H9 (cell line): ENCODE data around the gene ELFN2. TPM values are rescaled to one million over a fixed set of nuclear protein-coding genes. Genes with fewer than 3 reads are reported as not detected.

Experiments
- DNase-seq: peaks from one replicate; pipeline ENCODE4 v3.0.0-alpha.2; 2017
- H2AFZ ChIP-seq: one replicate; pipeline ENCODE4 v1.6.1; 2013; ENCODE audit warnings: mild to moderate bottlenecking, low read length, control low read depth, moderate library complexity
- H2AK5ac ChIP-seq: 2 replicates; pipeline ENCODE4 v1.6.1; 2013; ENCODE audit warnings: low read length, control low read depth, mixed read lengths; ENCODE audit not compliant: insufficient read length
- H2BK120ac ChIP-seq: one replicate; pipeline ENCODE4 v1.6.1; 2013; ENCODE audit warnings: low read depth, mild to moderate bottlenecking, low read length, control low read depth, inconsistent platforms; ENCODE audit not compliant: poor library complexity, severe bottlenecking
- H2BK12ac ChIP-seq: 2 replicates; pipeline ENCODE4 v1.6.1; 2013; ENCODE audit warnings: low read length, control low read depth, mixed read lengths, low read depth; ENCODE audit not compliant: insufficient read length
- H2BK15ac ChIP-seq: 2 replicates; pipeline ENCODE4 v1.6.1; 2013; ENCODE audit warnings: low read depth, low read length, control low read depth
- H2BK20ac ChIP-seq: one replicate; pipeline ENCODE4 v1.6.1; 2013; ENCODE audit warnings: low read depth, mild to moderate bottlenecking, low read length, control low read depth, inconsistent platforms; ENCODE audit not compliant: poor library complexity, severe bottlenecking
- H2BK5ac ChIP-seq: 2 replicates; pipeline ENCODE4 v1.6.1; 2013; ENCODE audit warnings: low read length, control low read depth, mixed read lengths; ENCODE audit not compliant: insufficient read length
- H3K14ac ChIP-seq: 2 replicates; pipeline ENCODE4 v1.6.1; 2013; ENCODE audit warnings: low read length, control low read depth; ENCODE audit not compliant: insufficient read depth
- H3K18ac ChIP-seq: 2 replicates; pipeline ENCODE4 v1.6.1; 2013; ENCODE audit warnings: low read depth, mild to moderate bottlenecking, mixed read lengths, low read length, control low read depth; ENCODE audit not compliant: insufficient read length
- H3K23ac ChIP-seq: 2 replicates; pipeline ENCODE4 v1.6.1; 2013; ENCODE audit warnings: low read length, control low read depth, mixed read lengths, low read depth; ENCODE audit not compliant: insufficient read length
- H3K23me2 ChIP-seq: 2 replicates; pipeline ENCODE4 v1.6.1; 2013; ENCODE audit warnings: low read depth, mild to moderate bottlenecking, mixed read lengths, low read length, control low read depth; ENCODE audit not compliant: insufficient read length, poor library complexity, severe bottlenecking
- H3K27ac ChIP-seq: 2 replicates; pipeline ENCODE4 v1.5.1; 2013; ENCODE audit warnings: low read length, control low read depth, mixed read lengths, low read depth; ENCODE audit not compliant: insufficient read length
- H3K27me3 ChIP-seq: 2 replicates; pipeline ENCODE4 v1.6.1; 2013; ENCODE audit warnings: low read length, control low read depth, inconsistent platforms; ENCODE audit not compliant: insufficient read depth
- H3K4ac ChIP-seq: 2 replicates; pipeline ENCODE4 v1.6.1; 2013; ENCODE audit warnings: low read depth, mild to moderate bottlenecking, control low read depth, inconsistent platforms, low read length, moderate library complexity
- H3K4me1 ChIP-seq: 2 replicates; pipeline ENCODE4 v1.6.1; 2013; ENCODE audit warnings: low read length, control low read depth, inconsistent platforms; ENCODE audit not compliant: insufficient read depth
- H3K4me2 ChIP-seq: 2 replicates; pipeline ENCODE4 v1.6.1; 2013; ENCODE audit warnings: low read length, control low read depth, mixed read lengths; ENCODE audit not compliant: insufficient read length, insufficient read depth
- H3K56ac ChIP-seq: 2 replicates; pipeline ENCODE4 v1.6.1; 2013; ENCODE audit warnings: low read depth, mild to moderate bottlenecking, mixed read lengths, low read length, control low read depth; ENCODE audit not compliant: insufficient read length
- H3K79me1 ChIP-seq: 2 replicates; pipeline ENCODE4 v1.6.1; 2013; ENCODE audit warnings: low read depth, mild to moderate bottlenecking, moderate library complexity, low read length, control low read depth, inconsistent platforms; ENCODE audit not compliant: insufficient read depth, poor library complexity, severe bottlenecking
- H3K79me2 ChIP-seq: 2 replicates; pipeline ENCODE4 v1.6.1; 2013; ENCODE audit warnings: low read length, control low read depth, inconsistent platforms; ENCODE audit not compliant: insufficient read depth
- H3K9ac ChIP-seq: 2 replicates; pipeline ENCODE4 v1.6.1; 2013; ENCODE audit warnings: low read length, control low read depth, mixed read lengths; ENCODE audit not compliant: insufficient read length; ENCODE audit errors: extremely low read depth
- H3K9me3 ChIP-seq: one replicate; pipeline ENCODE4 v1.6.1; 2013; ENCODE audit warnings: low read depth, low read length, inconsistent platforms; ENCODE audit not compliant: control insufficient read depth
- H3T11ph ChIP-seq: one replicate; pipeline ENCODE4 v1.6.1; 2013; ENCODE audit warnings: mild to moderate bottlenecking, low read length, control low read depth, inconsistent platforms
- H4K20me1 ChIP-seq: one replicate; pipeline ENCODE4 v1.6.1; 2013; ENCODE audit not compliant: control insufficient read depth, insufficient read length, insufficient read depth
- H4K5ac ChIP-seq: 2 replicates; pipeline ENCODE4 v1.6.1; 2013; ENCODE audit warnings: low read depth, mild to moderate bottlenecking, mixed read lengths, low read length, control low read depth; ENCODE audit not compliant: insufficient read length
- H4K8ac ChIP-seq: replicated peaks from 2 replicates; pipeline ENCODE4 v1.6.1; 2013; ENCODE audit warnings: low read length, control low read depth, mixed read lengths, low read depth; ENCODE audit not compliant: insufficient read length
- H4K91ac ChIP-seq: 2 replicates; pipeline ENCODE4 v1.6.1; 2013; ENCODE audit warnings: low read depth, mild to moderate bottlenecking, moderate library complexity, mixed read lengths, low read length, control low read depth; ENCODE audit not compliant: insufficient read length
- H3K27ac Mint-ChIP-seq, 3 experiments: 2 replicates in 2 of 3; 3 replicates in 1 of 3; pipeline ENCODE4 v1.8.0; 2020 to 2021; ENCODE audit warnings: mixed read lengths in 3 of 3, mild to moderate bottlenecking in 1 of 3, moderate library complexity in 1 of 3
- H3K27me3 Mint-ChIP-seq: 2 replicates; pipeline ENCODE4 v1.8.0; 2021; ENCODE audit warnings: low read depth, mild to moderate bottlenecking, moderate library complexity, mixed read lengths
- H3K36me3 Mint-ChIP-seq, 3 experiments: 2 replicates in 2 of 3; 3 replicates in 1 of 3; pipeline ENCODE4 v1.8.0; 2020 to 2021; ENCODE audit warnings: low read depth in 3 of 3, mixed read lengths in 3 of 3; ENCODE audit not compliant: insufficient read depth in 1 of 3
- H3K4me1 Mint-ChIP-seq, 2 experiments: 2 replicates each; pipeline ENCODE4 v1.8.0; 2020; ENCODE audit warnings: mixed read lengths in 2 of 2
- H3K4me3 Mint-ChIP-seq, 2 experiments: 2 replicates in 1 of 2; 3 replicates in 1 of 2; pipeline ENCODE4 v1.8.0; 2020 to 2021; ENCODE audit warnings: mild to moderate bottlenecking in 2 of 2, mixed read lengths in 2 of 2, moderate library complexity in 1 of 2
- H3K9me3 Mint-ChIP-seq, 2 experiments: 2 replicates in 1 of 2; 3 replicates in 1 of 2; pipeline ENCODE4 v1.8.0; 2020; ENCODE audit warnings: mild to moderate bottlenecking in 2 of 2, mixed read lengths in 2 of 2, moderate library complexity in 1 of 2
- WGBS: extraction: QIAGEN DNeasy Blood & Tissue Kit; methylation state at CpG from one replicate; pipeline ENCODE4 v1.1.7; 2013; ENCODE audit warnings: missing lambda C conversion rate, low lambda C conversion rate, mixed read lengths; ENCODE audit not compliant: insufficient read length; ENCODE audit errors: extremely low coverage; 5-methylcytosine and 5-hydroxymethylcytosine counted together
- total RNA-seq: library from RNA; stranded (reverse); gene quantifications from 2 replicates; pipeline ENCODE4 v1.2.1, GENCODE V29; 2021
- TF ChIP-seq, protein P1 (sequence below): fragments of 200-600 bp; sonication (generic); conservative IDR thresholded peaks from 3 replicates; pipeline ENCODE4 v1.8.0; 2021; ENCODE audit warnings: antibody characterized with exemption, mild to moderate bottlenecking

The ELFN2 gene
- total RNA-seq, 1 experiment from 2014 or later: 0.70 TPM

- no peak overlapping the region for H3K27ac Mint-ChIP-seq
- H3K4me3 Mint-ChIP-seq: no peak overlapping the region
- H3K27me3 Mint-ChIP-seq: peaks cover 25% of the 10 kb centered on the region
Observed at GRCh38 chr22:37472418-37473006, 45.2 kb upstream of the ELFN2 start.

More at GRCh38 chr22:37472418-37473006, 45.2 kb upstream of the ELFN2 start:
- no peak overlapping the region; the same call in 1 of the 2 replicates for H3K14ac ChIP-seq
- H3K36me3 Mint-ChIP-seq: no peaks in the 10 kb centered on the region
- no CpG with 5 or more reads among the region's 8 CpGs for WGBS
- H3K23me2 ChIP-seq: no peaks in the 10 kb centered on the region
- no peaks in the 10 kb centered on the region for H3K4me1 ChIP-seq
- H3K9ac ChIP-seq: no peak overlapping the region
- H3T11ph ChIP-seq: no peak overlapping the region
- no peak overlapping the region for H3K56ac ChIP-seq
- no peak overlapping the region for H3K4ac ChIP-seq
- H2AK5ac ChIP-seq: no peak overlapping the region
- H2BK12ac ChIP-seq: no peak overlapping the region
- H3K4me1 Mint-ChIP-seq: peaks cover 2 to 19% of the 10 kb centered on the region in 2 experiments; a peak in 3 of 4 replicates
- no peak overlapping the region for H4K91ac ChIP-seq
- no peak overlapping the region for H3K27ac ChIP-seq
- no peak overlapping the region for H4K8ac ChIP-seq
- TF ChIP-seq, protein P1, sequence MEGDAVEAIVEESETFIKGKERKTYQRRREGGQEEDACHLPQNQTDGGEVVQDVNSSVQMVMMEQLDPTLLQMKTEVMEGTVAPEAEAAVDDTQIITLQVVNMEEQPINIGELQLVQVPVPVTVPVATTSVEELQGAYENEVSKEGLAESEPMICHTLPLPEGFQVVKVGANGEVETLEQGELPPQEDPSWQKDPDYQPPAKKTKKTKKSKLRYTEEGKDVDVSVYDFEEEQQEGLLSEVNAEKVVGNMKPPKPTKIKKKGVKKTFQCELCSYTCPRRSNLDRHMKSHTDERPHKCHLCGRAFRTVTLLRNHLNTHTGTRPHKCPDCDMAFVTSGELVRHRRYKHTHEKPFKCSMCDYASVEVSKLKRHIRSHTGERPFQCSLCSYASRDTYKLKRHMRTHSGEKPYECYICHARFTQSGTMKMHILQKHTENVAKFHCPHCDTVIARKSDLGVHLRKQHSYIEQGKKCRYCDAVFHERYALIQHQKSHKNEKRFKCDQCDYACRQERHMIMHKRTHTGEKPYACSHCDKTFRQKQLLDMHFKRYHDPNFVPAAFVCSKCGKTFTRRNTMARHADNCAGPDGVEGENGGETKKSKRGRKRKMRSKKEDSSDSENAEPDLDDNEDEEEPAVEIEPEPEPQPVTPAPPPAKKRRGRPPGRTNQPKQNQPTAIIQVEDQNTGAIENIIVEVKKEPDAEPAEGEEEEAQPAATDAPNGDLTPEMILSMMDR: peak; percentile 83
- H3K79me2 ChIP-seq: no peaks in the 10 kb centered on the region
- no peak overlapping the region for H3K4me2 ChIP-seq
- no peaks in the 10 kb centered on the region for H3K79me1 ChIP-seq
- no peaks in the 10 kb centered on the region for H3K9me3 ChIP-seq
- no peak overlapping the region for H2BK20ac ChIP-seq
- no peaks in the 10 kb centered on the region for H4K20me1 ChIP-seq
- no peak overlapping the region for H3K18ac ChIP-seq
- no peak overlapping the region for H2BK15ac ChIP-seq
- no peak overlapping the region for H2BK120ac ChIP-seq
- no peak overlapping the region for H3K23ac ChIP-seq
- no peak overlapping the region for H2BK5ac ChIP-seq
- no peaks in the 10 kb centered on the region for H3K27me3 ChIP-seq
- no peaks in the 10 kb centered on the region for H3K9me3 Mint-ChIP-seq
- H2AFZ ChIP-seq: no peak overlapping the region
- DNase-seq: peak; percentile 63
- H4K5ac ChIP-seq: no peak overlapping the region
